UCSD-AML1 (cell line): ENCODE measurements around the gene OR1I1.
"Not testable (repeated sequence)": the region's sequence is repeated elsewhere in the genome, so short reads cannot be mapped to it uniquely, and the experiment has no call there.

Experiments
- DNase-seq: peaks from one replicate; lab custom pipeline; 2025; ENCODE audit not compliant: unreplicated experiment; lab: John Stamatoyannopoulos, UW

Gene OR1I1

DNA sequence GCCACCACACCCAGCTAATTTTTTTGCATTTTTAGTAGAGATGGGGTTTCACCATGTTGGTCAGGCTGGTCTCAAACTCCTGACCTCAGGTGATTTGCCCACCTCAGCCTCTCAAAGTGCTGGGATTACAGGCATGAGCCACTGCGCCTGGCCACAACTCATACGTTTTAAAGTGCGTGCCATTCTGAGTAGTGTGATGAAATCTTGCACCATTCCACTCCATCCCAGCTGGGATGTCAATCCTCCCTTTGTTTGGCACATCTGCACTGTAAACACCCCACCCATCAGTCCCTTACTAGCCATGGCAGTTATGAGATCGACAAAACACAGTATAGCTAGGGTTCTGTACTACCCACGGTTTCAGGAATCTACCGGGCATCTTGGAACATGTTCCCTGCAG is 16.0 kb downstream of the OR1I1 start:
- not testable (repeated sequence) for DNase-seq

DNA sequence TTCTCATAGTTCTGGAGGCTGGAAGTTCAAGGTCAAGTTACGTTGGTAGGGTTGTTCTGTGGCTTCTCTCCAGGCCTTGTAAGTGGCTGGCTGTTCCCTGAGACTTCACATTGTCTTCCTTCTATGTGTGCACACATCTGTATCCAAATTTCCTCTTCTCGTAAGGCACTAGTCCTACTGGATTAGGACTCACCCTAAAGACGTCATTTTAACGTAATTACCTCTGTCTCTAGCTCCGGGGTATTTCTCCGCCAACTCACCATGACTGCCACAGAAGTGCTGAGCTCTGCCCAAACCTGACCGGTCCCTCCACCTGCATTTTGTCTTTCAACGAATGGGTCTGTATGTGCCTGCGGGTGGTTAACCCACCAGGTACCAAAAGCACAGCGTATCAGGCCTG is 16.4 kb downstream of the OR1I1 start:
- DNase-seq: no peak

DNA sequence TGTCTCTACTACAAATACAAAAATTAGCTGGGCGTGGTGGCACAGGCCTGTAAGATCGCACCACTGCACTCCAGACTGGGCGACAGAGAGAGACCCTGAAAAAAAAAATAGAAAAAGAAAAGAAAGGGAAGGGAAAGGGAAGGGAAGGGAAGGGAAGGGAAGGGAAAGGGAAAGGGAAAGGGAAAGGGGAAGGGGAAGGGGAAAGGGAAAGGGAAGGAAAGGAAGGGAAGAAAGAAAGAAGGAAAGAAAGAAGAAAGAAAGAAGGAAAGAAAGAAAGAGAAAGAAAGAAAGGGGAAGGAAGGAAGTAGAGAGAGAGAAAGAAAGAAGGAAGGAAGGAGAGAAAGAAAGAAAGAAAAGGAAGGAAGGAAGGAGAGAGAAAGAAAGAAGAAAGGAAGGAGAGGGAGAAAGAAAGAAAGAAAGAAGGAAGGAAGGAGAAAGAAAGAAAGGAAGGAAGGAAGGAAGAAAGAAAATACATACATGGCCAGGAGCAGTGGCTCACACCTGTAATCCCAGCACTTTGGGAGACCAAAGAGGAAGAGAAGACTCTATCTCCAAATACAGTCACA is 17.1 kb downstream of the OR1I1 start:
- DNase-seq: no peak

DNA sequence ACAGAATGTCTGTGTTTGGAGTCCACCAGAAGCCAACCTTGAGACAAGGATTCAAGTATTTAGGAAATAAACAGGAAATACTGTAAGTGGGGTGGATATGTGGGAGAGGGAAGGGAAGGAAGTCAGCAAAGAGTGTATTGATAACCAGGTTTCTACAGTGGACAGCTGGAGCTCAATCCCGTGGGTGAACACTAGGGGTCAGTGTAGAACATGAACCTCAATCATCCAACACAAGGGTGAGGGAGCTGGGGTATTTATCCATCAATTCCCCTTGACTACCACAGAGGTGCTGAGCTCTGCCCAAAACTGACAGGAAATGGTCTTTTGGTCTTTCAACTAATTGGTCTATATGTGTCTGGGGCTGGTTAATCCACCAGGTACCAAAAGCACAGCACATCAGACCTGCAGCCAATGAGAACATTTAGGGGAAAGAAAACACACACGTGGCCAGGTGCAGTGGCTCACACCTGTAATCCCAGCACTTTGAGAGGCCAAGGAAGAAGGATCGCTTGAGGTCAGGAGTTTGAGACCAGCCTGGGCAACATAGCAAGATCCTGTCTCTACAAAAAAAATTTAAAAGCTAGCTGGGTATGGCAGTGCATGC is 19.6 kb downstream of the OR1I1 start:
- peak; percentile 63 for DNase-seq

DNA sequence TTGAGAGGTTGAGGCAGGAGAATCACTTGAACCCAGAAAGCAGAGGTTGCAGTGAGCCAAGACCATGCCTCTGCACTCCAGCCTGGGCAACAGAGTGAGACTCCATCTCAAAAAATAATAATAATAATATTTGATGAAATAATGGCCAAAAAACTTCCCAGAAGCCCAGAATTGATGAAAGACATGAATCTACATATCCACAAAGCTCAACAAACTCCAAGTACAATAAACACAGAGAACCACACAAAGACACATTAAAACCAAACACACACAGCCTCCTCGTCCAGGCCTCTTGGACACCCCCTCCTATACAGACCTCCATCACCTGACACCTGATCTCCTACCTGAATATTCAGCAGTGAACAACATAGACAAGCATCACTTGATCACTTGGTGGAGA is 22.0 kb downstream of the OR1I1 start:
- DNase-seq: no peak

DNA sequence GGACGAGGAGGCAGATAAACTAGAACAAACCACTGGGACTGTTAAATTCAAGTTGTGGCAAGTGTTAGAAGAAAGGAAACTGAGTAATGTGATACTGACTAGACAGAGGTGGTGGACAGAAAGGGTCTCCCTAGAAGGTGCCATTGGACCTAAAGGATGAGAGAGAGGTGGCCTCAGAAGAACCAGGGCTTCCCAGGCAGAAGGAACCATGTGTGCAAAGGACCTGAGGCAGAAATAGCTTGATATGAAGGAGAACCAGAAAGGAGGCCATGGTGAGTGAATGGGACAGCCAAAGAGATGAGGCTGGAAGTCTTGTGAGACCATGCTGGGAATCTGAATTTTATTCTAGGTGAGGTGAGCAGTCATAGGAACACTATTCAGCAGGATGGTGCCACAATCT is 22.4 kb downstream of the OR1I1 start:
- DNase-seq: no peak

DNA sequence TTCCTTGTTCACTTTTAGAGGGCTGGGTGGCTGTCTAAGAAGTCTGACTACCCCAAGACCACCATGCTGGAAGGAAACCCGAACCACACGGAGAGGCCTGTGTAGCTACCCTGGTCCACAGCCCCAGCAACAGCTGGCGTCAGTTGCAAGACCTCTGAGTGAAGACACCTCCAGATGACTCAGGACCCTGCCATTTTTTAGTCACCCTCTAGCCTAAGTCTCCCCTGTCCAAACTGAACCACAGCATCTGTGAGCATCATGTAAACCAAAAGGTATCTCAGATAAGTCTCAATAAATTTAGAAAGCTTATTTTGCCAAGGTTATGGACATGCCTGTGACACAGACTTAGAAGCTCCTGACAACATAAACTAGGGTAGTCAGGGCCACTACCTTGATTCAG is 23.0 kb downstream of the OR1I1 start:
- DNase-seq: no peak

DNA sequence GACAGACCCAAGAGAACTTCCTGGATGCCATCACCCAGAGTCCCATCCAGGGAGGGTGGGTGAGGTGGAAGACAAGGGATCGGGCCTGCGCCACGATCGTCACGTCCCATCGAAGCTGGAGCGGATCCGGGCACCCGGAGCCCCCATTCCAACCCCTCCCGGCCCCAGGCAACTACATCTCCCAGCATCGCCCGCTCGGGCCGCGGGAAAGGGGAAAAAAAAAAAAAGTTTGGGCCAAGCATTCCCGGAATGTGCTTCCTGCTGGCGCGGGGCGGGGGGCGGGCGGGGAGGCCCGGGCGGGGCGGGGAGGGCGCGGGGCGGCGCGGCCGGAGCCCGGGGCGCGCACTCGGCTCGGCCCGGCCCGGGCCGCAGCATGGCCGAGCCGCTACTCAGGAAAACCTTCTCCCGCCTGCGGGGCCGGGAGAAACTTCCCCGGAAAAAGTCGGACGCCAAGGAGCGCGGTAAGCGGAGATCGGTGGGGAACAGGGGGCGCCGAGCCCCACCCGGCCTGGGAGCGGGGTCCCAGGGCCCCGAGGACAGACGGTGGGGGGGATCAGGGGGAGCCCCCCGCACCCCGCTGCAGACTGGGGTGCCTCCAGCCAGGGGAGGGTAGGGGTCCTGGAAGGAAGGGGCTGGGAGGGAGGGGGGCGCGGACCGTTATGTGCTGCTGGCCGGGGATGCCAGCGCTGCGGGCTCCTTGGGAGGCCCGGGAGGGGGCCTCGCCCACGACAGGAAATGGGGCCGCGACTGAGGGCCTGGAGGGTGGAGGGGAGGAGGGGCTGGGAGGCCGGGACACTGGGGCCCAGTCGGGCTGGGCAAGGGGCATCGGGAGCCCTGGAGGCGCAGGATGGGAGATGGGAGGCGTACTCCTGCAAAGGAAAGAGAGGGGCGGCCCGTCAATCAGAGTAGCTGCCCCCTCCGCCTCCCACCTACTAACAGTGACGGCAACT is 25.3 kb downstream of the OR1I1 start, which contains the start of gene SYDE1:
SYDE1 (plus strand) TSS at position 341 of the 950 bp plus-strand sequence; CDS start at position 374, 33 bp downstream.
- DNase-seq: no peak

DNA sequence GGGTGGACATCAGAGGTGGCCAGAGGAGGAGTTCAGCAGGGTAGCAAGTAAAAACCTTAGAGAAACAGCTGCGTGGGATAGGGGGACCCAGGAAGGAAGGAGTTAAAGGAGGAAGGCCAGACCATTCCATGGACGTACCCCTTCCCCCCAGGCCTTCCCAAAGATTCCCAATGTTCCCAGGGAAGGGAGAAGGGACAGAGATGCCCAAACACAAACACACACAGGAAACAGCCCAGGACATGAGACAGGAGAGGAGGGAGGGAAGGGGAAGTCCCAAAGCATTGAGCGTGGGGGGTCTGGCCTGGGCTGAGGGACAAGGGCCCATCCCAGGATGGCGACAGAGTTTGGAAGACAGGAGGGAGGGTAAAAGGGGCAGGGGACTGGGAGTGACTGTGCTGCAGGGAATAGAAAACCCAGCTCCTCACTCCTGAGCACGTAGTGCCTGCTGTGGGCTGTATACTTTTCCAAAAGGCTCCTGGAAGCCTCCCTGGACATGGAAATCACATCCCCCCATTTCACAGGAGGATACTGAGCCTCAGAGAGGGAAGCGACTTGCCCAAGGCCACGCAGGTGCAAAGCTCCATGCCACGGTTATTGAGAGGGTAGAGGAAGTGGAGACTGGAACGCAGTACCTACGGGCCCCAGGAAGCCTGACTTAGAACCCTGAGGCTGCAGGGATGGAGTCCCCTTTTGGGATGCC is 26.3 kb downstream of the OR1I1 start:
- no peak for DNase-seq

DNA sequence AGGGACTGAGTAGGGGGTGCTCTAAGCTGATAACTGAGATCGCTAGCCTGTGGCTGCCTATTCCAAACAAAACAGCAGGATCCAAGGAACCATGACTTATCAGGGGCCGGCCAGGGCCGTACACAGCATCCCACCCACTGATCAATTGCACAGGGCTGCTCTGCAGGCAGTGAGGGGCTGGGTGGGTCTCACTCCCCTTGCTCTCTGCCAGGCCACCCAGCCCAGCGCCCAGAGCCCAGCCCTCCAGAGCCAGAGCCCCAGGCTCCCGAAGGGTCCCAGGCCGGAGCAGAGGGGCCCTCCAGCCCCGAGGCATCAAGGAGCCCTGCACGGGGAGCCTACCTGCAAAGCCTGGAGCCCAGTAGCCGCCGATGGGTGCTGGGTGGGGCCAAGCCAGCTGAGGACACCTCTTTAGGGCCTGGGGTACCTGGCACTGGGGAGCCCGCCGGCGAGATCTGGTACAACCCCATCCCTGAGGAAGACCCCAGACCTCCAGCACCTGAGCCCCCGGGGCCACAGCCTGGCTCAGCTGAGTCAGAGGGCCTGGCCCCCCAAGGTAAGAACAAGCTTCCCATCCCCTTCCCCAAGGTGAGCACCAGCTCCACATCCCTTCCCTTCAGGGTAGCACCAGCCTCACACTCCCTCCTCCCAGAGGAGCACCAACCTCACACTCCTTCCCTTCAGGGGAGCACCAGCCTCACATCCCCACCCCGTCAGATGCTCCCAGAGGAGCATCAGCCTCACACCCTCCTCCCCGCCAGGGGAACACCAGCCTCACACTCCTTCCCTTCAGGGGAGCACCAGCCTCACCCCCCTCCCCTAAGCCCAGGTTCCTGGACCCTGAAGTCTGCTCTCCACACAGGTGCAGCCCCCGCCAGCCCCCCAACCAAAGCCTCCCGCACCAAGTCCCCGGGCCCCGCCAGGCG is 27.1 kb downstream of the OR1I1 start:
- no peak for DNase-seq

DNA sequence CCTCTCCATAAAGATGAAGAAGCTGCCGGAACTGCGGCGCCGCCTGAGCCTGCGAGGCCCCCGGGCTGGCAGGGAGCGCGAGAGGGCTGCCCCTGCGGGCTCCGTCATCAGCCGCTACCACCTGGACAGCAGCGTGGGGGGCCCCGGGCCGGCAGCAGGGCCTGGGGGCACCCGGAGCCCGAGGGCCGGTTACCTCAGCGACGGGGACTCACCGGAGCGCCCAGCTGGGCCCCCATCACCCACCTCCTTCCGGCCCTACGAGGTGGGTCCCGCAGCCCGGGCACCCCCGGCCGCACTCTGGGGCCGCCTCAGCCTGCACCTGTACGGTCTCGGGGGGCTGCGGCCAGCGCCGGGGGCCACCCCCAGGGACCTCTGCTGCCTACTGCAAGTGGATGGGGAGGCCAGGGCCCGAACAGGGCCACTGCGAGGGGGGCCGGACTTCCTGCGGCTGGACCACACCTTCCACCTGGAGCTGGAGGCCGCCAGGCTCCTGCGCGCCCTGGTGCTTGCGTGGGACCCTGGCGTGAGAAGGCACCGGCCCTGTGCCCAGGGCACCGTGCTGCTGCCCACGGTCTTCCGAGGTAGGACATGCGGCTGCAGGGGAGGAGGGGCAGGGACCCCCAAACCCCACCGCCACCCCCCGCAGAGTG is 27.9 kb downstream of the OR1I1 start:
- DNase-seq: no peak

DNA sequence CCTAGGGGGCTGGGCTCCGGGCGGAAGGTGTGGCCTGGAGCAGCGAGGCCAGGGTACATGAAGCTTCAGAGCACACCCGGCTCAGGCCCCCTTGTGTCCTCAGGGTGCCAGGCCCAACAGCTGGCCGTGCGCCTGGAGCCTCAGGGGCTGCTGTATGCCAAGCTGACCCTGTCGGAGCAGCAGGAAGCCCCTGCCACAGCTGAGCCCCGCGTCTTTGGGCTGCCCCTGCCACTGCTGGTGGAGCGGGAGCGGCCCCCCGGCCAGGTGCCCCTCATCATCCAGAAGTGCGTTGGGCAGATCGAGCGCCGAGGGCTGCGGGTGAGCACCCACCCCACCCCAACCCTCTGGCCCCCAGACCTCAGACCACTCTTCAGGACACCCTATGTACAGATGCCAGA is 28.4 kb downstream of the OR1I1 start:
- no peak for DNase-seq

DNA sequence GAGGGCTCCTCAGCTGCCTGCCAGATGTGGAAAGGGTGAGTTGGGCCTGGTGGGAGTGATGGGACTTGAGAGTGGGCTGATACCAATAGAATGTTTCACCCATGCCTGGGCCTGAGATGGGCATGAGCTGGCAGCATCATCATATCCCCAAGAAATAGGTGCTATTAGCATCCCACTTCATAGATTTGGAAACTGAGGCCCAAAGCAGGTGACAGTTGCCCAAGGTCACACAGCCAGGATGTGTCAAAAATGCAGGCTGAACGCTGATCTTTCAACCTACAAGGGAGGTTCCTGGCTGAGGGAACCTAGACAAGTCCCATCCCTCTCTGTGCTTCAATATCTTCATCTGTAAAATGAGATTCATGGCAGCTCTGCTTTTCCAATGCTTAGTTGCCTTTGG is 29.7 kb downstream of the OR1I1 start:
- DNase-seq: no peak

DNA sequence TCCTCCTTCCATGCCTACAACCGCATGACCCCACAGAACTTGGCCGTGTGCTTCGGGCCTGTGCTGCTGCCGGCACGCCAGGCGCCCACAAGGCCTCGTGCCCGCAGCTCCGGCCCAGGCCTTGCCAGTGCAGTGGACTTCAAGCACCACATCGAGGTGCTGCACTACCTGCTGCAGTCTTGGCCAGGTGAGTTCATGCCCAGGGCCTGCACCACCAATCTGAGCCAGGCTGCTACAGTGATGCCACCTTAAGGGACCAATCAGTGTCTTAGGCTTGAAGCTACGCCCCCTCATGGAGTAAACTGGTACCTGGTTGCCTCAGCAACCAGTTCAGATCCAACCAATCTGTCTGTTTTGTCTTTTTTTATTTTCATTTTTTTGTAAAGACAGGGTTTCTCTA is 30.4 kb downstream of the OR1I1 start:
- DNase-seq: no peak

DNA sequence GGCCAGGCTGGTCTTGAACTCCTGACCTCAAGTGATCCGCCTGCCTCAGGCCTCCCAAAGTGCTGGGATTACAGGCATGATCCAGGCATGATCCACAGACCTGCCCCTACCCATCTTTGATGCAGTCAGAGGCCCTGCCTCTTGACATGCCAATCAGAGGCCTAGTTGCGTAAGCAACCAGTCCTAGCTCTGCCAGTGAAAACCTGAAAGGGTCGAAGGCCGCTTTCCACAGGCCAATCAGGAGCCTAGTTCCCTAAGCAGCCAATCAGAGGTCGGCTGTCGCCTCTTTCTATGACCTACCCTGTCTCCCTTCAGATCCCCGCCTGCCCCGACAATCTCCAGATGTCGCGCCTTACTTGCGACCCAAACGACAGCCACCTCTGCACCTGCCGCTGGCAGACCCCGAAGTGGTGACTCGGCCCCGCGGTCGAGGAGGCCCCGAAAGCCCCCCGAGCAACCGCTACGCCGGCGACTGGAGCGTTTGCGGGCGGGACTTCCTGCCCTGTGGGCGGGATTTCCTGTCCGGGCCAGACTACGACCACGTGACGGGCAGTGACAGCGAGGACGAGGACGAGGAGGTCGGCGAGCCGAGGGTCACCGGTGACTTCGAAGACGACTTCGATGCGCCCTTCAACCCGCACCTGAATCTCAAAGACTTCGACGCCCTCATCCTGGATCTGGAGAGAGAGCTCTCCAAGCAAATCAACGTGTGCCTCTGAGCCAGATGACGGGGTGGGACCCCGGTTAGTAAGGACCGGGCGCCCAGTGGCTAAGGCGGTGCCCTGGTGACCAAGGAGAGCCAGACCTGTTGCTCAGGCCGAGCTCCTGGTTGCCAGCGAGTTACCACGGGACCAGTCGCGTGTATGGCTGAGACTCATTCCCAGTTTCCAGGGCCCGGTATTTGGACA is 31.5 kb downstream of the OR1I1 start:
- no peak for DNase-seq

DNA sequence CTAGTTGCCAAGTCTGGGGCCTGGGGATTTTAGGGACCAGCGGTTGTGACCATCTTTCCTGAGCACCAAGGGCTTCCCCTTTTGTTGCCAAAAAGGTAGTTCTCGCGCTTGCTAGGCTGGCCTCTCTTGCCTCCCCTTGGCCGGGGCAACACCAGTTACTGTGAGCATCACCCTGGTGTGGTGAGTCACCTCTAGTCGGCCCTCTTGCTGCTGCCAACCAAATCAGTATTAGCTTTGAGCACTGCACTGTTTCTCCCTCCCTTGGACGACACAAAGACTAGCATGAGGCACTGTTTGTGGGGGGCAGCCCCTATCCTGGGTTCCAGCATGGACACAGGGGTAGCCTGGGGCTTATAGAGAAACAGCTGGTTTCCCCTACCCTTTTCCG is 32.1 kb downstream of the OR1I1 start:
- no peak for DNase-seq

DNA sequence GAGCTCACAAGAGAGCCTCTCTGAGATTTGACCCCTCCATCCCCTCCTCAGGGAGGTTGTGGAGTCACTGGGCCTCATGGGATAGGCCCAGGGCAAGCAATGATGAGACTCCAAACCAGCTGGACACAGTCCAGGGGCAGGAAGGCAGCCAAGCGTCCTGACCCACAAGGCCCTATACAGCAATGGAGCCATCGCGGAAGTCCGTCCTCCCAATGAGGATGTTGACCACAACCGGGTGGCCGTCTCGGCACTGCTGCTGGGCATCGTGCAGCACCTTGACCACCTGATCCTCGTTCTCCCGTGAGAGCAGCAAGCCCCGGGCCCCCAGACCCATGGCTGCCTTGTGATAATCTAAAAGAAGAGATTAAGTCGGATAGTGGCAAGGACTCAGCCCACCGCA is 33.1 kb downstream of the OR1I1 start:
- no peak for DNase-seq

DNA sequence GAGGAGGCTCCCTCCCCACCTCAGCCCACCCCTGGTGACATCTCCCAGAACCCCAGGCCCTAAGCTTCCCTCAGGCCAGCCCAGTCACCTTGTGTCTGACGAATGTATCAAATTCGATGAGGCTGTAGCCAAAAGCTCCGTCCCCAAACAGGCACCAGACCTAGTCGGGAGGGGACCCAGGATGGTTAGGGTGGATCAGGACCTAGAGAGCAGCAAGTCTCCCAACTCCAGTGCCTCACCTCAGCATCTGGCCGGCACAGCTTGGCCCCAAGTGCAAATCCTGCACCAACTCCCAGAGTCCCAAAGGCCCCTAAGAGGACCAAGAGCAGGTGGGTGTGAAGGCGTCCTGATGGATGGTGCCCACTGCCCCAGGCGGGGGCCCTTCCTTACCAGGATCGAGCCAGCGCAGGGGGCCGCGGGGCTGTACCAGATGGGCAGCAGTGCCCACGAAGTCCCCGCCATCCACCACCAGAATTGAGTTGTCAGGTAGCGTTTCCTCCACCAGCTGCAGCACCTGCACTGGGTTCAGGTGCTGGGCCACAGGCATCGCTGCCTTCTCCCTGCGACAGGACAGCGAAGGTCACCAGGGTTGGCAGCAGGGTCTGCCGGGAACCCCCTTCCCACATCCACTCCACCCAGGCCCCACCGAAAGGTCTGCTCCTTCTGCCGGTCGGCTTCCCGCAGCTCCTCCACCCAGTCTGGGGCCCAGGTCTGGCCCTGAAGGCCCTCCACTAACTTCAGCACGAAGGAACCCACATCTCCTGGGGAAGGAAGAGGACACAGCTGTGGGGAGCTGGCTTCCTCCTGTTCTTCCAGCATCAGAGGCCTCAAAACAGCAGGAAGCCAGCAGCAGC is 34.0 kb downstream of the OR1I1 start:
- DNase-seq: peak; percentile 21
